Erythroblast (primary cell): ENCODE data around the gene PTOV1.
A peak's percentile ranks its signal among the peaks of the same experiment; 100 is the strongest.

Experiments
- GATA1 ChIP-seq: IDR thresholded peaks from 2 replicates; pipeline ENCODE4 v1.6.1; 2011; ENCODE audit warnings: low read depth, mild to moderate bottlenecking, control low read depth, low read length, moderate library complexity
- POLR2A ChIP-seq: IDR thresholded peaks from 2 replicates; pipeline ENCODE4 v1.6.1; 2011; ENCODE audit warnings: mild to moderate bottlenecking, low read length

- peak; percentile 17 for TF ChIP-seq POLR2A
- TF ChIP-seq GATA1: no peak
These were observed 6.8 kb downstream of the PTOV1 start for GRCh38 chr19:49857838-49858087.
